ENCODE measurements around the gene CD247.

The CD247 gene

DNA sequence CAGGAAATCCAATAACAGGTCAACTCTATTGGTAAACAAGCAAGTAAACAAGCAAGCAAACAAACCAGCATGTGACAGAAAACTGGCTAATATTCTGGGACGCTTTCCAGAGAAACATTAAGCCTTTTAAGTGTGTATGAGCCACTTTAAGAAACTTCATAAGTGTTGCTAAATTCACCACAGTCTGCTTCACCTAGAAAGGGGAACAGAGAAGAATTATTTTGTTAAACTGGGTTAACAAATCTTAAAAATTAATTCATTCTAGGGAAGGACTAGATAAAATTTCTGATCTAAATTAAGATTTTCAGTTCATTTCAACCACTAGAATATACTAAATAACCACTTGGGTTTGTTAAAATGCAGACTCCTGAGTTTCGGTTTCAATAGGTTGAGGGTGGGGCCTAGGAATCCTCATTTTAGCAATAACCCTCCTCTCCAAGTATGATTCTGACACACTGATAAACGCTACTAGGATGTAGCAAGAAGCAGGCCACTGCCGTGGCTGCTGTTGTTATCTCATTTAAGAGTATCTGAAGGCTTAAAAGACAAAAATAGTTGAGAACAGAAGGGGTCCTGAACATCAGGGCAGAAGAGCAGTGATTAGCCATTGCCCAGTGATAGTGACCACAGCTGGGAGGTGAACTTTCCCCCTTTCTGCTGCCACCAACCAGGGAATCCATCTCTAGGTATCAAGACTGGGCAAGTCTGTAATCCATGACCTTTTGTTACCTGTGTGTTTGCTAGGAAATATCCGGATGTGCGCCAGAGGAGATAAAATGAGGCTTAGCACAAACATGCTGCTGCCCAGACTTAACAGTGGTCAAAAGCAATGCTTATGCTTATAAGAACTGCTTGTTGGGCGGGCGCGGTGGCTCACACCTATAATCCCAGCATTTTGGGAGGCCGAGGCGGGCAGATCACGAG, 24.0 kb upstream of the CD247 start:
- no peak for DNase-seq (ENCODE audit: low read depth)

DNA sequence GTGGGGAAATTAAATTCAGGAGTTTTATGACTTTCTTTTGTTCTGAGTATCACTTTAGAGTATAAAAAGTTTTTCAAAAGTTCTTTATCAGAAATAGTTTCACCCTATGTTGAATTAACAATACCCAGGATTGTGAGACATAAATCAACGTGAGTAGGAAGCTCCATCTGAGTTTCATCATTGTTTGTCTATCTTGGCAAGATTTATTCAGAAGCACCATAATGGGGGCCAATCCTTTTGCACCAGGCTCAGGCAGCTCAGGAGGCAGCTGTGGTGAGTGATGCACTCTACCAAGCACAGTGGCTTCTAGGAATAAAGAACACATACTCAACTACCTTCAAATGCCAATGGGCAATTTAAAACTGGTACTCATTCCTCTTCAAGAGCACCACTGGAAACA, 23.3 kb upstream of the CD247 start:
- peak; percentile 82 for DNase-seq (ENCODE audit: low read depth)

DNA sequence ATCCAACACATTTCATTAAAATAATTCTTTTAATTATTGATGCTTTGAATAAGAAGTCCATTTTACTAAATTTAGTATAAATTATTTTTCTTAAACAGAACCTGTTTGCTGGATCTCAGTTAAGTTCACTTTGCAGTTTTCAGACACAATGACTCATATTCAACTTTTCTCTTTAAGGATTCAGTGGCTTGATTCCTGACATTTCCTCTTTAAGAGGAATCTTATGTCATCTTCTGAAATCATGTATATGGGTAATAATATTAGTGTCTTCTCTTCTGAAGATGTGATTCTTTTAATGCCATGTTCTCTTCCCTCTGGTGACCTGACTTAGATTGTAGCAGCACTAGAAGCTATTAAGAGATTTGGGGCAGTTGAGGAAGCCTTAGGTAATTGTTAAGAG, 22.7 kb upstream of the CD247 start:
- peak; percentile 28 for DNase-seq (ENCODE audit: low read depth)

DNA sequence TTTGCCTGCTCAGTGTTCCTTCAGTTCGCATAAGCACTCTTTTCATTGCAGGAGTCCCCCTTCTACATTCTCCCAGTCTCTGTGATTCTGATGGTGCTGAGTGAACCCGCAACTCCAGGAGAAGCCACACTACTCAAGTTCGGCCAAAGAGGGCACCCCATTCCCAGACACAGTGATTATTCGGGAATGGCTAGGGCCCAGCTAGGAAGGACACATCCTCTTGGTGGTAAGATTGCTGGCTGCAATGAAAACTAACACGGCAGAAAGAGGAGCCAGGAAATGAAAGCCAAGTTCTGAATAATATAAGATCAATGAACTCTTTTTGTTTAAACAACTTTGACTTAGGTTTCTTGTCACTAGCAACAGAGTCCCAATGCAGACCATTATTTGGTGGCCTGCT, 20.3 kb upstream of the CD247 start:
- no peak for DNase-seq (ENCODE audit: low read depth)

DNA sequence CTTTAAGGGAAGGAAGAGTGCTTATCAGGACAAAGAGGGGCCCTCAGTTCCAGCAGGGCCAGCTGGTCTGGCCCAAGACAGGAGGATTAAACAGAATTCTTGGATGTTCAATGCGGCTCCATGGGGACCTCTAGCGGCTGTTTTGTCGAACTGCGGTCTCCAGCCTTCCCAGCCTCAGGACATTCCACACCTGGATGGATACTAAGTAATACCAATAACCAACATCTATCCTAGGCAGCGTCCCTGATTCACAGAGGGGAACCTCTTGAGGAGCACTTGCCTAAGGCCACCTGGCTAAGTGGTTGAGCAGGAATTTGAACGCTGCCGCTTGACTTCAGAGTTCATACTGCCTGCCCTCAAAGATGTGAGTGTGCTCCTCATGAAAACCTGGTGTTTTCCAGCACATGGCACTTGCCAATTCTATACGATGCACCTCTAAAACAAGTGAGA, 15.5 kb upstream of the CD247 start:
- DNase-seq (ENCODE audit: low read depth): peak; percentile 40

DNA sequence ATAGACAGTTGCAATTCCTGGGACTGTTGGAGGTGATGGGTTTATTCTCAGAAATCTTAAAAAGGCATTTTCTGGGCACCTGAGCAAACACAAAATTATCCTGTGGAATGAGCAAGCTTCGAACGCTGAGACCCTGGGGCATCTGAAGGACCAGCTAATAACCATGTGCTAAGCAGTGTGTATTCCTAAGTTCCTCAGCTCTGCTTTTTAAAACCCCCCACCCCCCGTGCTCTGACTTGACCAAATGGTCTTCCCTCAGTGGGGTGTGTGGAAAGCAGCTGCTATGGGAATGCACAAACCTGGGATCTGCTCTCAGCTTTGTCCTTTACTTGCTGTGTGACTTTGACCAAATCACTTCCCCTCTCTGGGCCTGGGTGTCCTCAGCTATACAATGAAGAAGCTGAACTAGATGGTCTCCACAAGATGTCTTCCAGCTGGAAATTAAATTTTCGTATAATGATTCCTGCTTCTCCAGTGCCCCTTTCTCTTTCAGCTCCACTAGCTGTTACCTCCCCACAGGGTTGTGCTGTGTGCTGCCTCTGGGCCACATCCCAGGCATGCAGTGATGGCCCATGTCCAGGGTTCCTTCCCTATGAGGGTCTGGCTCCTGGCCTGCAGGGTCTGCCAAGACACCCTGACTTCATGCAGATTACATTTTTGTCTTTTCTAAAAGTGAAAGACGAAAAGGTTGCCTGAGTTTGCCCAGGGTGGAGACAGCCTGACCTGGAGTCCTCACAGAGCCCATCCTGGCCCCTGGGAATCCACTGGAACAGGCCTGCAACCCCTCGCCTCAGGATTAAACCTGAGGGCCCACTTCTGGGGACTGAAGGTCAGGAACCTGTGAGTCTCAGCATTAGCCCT, 14.9 kb upstream of the CD247 start:
- DNase-seq (ENCODE audit: low read depth): no peak

DNA sequence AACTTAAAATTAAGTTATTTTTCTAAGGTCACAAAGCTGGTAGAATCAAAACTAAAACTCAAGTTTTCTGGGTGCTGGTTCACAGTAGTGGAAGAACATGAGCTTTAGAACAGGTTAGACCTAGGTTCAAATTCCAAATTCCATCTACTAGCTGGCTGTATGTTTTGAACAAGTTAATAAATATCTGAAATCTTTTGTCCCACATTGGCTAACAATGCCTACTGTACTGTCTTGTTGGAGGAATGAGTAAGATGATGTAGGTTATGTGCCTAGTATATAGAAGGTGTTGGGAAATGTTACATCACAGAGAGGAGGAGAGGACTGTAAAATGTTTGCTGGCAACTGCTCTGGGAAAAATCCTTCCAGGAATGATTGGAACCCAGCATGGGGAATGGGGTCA, 14.0 kb upstream of the CD247 start:
- DNase-seq (ENCODE audit: low read depth): no peak

DNA sequence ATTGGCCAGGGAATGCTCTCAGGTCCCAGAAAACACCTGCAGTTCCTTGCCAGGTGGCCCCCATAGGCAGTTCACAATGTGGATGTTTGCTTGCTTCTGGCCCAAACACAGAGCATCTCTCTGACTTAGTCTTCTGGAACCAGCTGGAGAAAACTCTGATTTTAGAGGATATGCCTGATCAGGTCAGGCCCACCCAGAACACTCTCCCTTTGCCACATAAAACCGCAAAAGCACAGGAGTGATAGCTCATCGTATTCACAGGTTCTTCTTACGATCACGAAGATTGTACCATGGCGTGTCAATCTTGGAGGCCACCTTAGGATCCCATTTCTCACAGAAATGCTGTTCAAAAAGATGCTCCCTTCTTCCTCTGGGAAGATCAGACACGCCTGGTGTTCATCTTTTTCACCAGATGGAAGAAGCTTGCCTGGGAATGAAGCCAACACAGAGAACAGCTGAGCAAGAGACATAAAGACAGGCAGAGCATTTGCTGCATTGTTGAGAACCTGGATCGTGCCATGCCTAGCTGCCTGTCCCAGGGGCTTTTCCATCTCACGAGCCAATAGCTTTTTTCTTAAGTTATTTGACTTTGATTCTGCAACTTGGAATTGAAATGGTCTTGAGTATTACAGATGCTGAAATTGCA, 11.6 kb upstream of the CD247 start:
- peak; percentile 19 for DNase-seq (ENCODE audit: low read depth)

DNA sequence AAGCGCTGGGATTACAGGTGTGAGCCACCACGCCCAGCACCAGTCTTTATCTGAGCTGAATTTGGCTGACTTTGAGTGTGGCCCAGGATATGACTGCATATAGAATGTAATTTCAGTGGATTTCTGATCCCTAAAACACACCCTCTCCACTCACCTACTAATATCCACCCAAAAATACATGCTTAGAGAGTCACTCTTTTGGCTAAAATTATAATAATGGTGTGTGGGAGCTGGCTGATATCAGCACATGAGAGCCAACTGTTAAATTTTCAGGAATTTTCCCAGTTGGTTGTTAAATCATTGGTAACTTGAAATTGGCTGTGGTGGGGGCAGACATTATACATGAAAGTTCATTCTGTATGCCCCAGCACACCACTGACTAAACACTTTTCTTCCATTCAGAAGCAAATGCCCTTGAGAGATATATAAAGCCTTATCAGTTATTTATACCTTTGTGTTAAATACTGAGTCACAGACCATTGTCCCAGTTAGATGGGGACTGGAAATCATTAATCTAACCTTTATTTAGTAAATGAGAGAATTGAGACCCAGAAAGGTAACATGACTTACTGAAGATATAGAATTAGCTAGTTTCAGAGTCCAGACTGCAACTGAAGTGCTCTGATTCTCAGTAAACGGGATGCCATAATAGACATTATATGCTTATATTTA, 9.9 kb upstream of the CD247 start:
- DNase-seq (ENCODE audit: low read depth): no peak

DNA sequence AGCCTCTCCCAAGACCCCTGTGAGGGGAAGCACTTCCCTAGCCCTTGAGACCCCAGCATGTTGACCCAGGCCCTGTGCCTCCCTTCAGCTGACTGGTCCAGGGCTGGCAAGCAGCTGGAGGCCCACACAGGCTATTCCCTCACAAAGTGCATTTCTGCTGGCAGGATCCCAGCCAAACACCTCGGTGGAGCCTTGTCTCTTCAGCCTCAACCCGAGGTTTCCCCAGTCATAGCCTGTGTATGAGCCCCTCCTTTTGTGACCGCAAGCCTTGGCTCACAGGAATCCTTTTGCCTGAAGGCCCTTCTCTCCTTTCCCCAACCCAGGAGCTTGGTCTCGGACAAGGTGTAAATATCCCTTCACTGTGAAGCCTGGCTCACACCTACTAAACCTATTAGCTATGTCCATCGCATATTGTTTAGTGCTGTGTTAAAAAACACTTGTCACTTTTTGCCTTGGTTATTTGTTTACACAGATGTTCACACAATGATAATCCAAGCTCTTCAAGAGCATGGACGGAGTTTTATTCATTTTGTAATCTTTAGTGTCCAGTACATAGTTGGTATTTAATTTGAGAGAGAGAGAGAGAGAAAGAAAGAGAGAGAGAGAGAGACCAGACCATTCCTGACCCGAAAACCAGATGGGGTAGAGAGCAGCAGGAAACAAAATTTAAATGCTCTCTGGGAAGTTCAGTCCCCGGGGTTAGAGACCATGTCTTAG, 8.5 kb upstream of the CD247 start:
- DNase-seq (ENCODE audit: low read depth): no peak

DNA sequence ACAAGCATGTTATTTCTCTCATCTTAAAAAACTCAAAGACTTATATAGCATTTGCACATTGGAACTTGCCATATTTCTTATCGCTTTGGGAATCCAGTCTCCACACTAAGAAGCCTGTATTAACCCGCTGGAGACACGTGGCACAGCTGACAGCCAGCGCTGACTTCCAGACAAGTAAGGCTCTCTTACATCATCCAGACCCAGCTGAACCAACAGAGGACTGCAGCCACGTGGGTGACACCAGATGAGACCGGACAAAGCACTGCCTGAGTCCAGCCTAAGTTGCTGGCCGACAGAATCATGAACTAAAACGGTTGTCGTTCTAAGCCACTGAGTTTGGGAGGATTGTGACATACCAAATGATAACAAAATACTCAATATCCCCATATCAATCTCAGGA, 6.3 kb upstream of the CD247 start:
- DNase-seq (ENCODE audit: low read depth): no peak

DNA sequence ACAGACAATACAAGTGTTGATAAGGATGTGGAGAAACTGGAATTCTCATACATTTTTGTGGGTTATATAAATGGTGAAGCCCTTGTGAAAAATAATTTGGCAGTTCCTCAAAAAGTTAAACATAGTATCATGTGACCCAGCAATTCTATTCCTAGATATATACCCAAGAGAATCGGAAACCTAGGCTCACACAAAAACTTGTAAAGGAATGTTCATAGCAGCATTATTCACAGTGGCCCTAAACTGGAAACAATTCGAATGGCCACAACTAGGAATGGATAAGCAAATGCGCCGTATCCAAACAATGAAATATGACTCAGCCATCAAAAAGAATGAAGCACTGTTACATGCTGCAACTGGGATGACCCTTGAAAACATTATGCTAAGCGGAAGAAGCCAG, 3.9 kb upstream of the CD247 start:
- peak; percentile 58 for DNase-seq (ENCODE audit: low read depth)

DNA sequence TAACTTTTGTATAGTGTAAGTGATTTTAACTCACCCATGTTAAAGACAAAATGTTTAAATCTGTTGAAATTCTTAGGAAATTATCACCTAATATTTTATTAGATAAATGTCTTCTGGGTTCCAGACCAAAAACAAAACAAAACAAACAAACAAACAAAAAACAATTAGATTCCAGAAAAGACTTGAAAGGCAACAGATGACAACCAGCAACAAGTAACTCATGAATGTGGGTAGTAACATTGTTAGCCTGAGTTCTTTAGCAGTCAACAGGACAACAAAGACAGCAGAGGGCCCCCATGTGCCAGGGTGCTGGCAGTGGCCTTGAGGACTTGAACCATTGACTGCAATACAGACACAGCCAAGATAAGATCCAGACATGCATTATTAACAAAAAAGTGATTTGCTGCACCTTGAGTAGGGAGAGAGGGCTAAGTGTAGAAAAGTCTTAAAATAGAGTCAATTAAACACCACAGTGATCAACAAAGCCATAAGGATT, 2.4 kb upstream of the CD247 start:
- DNase-seq (ENCODE audit: low read depth): no peak

DNA sequence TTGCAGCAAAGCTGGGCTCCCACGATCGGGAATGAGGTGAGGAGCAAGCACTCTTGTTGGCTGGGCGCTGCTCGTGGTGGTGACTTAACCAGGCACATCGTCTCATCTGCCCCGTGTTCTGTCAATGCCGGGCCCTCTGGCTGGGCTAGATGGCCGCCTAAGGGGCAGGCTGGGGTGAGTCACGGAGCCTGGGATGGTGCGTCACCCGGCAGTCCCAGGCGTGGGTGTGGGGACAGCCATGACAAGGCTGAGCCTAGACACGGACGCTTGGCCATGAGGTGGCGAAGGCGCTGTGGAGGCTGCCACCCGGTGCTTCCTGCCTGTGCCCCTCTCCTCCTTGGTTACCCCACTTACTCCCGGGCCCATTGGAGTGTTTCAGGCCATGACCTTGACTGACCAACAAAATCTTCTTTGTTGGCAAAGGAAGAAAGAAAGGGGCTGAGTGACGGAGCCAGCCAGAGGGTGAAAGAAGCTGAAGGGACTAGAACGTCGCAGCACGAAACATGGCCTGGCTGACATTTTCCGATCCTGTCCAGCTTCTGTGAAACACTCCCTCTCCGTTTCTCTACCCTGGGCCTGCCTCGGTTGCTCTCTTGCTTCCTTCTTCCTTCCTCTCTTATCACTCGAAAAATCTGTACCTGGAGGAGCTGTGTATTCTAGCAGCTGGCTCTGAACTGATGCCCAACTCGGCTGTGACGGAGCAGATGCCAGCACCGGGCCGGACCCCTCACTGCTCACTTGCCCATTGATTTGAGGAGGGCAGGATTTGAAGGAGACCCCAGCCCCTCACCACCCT, 596 bp downstream of the CD247 start:
- DNase-seq (ENCODE audit: low read depth): no peak

DNA sequence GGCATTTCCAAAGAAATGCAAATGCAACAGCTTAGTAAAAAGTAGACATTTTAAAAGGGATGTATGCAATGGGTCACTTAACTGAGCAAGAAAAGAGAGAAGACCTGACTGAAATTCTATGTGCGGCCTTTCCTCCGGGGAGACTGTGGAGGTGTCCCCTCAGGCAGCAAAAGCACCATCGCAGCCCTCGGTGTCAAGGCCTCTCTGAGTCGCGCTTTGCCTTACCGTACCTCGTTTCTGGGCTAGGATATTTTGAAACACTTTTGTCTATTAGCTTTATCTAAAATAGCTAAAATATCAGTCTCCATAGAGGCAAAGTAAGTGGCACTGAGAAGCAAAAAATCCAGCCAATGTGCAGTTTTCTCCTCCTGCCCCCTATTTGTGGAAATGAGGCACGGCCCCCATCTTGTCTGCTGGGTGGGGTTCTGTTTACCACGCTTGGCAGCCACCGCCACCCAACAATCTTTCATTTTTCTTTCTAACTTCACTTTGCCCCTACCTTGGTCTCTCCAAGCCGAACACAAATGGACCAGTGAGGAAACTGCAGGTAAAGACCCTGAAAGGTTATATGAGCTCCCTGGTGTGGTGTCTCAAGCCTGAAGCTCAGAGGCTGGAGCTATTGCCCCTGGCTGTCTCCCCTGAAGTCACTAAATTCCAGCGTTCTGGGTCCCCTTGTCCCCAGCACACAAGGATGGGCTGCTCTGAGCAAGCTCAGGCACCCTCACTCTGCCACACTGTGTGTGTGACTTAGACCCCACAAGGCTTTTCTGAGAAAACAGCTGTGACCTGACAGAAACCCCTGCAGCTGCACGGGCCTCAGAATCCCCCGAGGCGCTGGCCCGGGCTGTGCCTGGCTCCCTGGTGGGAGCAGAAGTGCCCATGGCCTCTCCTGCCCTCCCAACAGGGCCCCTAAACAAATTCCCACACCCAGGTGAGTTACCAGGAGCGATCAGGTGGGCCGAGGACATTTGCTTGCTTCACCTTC, 1.6 kb downstream of the CD247 start:
- DNase-seq (ENCODE audit: low read depth): no peak

DNA sequence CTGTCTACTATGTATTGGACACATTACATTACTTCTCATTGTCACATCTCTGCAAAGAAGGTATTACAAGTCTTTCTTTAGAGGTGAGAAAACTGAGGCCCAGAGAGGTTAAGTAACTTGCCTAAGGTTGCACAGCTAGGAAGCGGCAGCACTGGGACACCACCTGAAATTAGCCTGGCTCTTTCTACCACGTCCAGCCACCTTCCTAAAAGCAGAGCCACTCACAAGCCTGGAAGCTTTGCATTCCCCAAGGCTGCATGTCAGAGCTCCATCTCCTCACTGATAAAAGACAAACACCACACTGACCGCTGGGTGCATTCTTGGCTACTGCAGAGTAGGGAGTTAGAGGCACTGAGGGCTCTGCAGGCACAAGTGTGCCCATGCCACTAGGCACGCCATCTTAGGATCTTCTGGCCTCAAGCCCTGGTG, 2.4 kb downstream of the CD247 start:
- no peak for DNase-seq (ENCODE audit: low read depth)

DNA sequence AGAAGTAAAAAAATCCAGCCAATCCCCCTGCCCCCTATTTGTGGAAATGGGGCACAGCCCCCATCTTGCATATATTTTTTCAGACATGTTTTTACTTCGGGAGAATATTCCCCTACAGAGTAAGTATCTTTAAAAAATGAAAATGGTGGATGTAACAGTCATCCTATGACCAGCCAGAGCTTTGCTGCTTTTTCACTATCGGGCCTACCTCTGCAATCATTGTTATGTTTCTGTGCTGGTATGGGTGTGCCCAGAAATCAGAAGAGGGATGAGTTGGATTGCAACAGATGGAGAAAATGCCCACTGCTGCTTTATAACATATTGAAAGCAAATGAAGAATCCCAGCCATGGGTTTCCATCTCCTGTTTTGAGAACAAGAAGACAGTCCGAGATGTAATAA, 2.9 kb downstream of the CD247 start:
- no peak for DNase-seq (ENCODE audit: low read depth)

DNA sequence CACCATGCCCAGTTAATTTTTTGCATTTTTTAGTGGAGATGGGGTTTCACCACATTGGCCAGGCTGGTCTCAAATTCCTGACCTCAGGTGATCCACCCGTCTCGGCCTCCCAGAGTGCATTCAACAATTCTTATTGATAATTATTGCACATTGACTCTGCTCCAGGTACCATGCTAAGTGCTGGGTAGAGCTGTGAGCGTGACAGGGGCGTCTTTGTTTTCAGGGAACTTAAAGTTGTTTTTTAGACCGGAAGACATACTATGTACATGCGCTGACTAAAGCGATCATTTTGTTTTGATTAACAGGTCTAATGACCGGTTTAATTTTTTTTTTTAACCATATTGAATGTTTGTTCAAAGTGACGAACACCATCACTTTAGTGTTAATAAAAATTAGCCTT, 4.0 kb downstream of the CD247 start:
- no peak for DNase-seq (ENCODE audit: low read depth)

DNA sequence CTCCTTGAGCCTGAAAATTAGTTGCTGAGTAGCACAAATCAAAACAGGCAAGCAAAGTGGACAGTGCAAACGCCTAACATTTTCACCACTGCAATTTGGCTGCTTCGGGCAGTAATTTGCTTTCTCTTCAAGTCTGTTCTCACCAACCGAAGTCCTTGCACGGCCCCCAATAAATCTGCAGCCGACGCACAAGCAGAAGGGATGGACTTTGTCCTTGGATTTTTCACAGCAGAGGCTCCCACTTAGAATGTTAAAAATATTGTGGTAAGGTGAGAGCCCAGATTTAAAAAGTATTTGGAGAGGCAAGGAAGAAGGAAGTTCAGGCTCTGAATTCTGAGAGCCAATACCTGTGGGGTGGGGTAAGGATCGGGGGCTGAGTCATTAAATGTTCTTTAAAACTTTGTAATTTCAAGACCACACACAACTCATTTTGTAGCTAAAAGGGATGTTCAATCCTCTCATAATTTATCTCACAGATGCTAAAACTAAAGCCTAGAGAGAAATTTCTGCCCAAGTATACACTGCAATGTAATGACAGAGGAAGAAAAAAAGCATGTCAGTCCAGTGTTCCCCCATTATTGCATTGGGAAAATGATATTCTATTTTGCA, 6.2 kb downstream of the CD247 start:
- DNase-seq (ENCODE audit: low read depth): no peak

All from iris pigment epithelial cell (primary cell).